ENCODE measurements around the gene MAP1S.
A peak's percentile ranks its signal among the peaks of the same experiment; 100 is the strongest.

The MAP1S gene

DNA sequence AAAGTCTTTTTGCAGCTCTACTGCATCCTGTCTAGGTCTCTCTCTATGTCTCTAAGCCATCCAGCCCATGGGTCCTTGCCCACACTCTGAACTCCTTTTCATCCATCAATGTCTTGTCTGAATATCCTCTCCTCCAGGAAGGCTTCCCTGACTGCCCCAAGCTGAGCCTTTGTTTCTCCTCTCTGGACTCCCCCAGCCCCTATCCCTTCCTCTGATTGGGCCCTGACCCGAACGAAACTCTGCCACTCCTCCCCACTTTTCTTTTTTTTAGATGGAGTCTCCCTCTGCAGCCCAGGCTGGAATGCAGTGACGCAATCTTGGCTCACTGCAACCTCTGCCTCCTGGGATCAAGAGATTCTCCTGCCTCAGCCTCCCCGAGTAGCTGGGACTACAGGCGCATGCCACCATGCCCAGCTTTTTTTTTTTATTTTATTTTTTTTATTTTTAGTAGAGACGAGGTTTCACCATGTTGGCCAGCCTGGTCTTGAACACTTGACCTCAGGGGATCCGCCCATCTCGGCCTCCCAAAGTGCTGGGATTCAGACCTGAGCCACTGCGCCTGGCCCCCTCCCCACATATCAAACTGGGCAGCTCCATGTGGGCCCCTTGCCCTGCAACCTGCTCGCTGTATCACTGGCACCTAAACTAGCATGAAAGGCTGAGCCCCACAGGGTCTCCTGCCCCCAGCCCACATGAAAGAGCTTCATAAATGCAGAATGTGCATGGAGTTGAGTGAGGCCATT is 30.3 kb upstream of the MAP1S start:
- no peak for DNase-seq (ENCODE audit: low read depth in 1 of 2, low spot score in 1 of 2)

- no peak for DNase-seq (ENCODE audit: low read depth in 1 of 2, low spot score in 1 of 2)
These were observed 26.7 kb upstream of the MAP1S start for GRCh38 chr19:17692566-17692965.

DNA sequence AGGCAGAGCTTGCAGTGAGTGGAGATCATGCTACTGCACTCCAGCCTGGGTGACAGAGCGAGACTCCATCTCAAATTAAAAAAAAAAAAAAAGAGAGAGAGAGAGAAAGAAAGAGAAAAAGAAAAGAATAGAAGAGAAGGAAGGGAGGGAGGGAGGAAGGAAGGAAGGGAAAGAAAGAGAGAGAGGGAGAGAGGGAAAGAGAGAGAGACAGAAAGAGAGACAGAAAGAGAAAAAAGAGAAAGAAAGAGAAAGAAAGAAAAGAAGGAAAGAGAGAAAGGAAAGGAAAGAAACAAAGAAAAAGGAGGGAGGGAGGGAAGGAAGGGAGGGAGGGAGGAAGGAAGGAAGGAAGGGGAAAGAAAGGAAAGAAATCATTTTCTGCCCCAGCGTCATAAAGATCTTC is 24.1 kb upstream of the MAP1S start:
- DNase-seq (ENCODE audit: low read depth in 1 of 2, low spot score in 1 of 2) = no peak

GRCh38 chr19:17703824-17704463 is 15.3 kb upstream of the MAP1S start:
- DNase-seq (ENCODE audit: low read depth in 1 of 2, low spot score in 1 of 2) = peak; percentile 59

- DNase-seq (ENCODE audit: low read depth in 1 of 2, low spot score in 1 of 2) = no peak
These were observed 12.5 kb upstream of the MAP1S start for GRCh38 chr19:17706750-17707181.

GRCh38 chr19:17711851-17712250 is 7.4 kb upstream of the MAP1S start:
- DNase-seq (ENCODE audit: low read depth in 1 of 2, low spot score in 1 of 2) = no peak

- no peak for DNase-seq (ENCODE audit: low read depth in 1 of 2, low spot score in 1 of 2)
These were observed 2.9 kb upstream of the MAP1S start for GRCh38 chr19:17716309-17716929.

DNA sequence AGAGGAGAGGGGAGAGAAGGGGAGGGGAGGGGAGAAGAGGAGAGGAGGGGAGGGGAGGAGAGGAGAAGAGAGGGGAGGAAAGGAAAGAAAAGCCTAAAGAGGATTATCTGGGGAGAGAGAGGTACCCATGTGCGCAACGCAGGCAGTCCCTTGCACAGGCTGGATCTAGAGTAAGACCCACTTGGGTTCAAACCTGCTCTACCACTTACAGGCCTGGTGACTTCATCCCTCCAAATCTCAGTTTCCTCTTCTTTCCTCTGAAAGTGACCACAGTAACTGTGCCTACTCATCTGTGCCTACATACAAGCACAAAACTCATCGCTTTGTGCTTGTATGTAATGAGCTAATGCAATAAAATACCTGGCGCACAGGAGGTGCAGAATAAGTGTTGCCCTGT is 732 bp upstream of the MAP1S start:
- no peak for DNase-seq (ENCODE audit: low read depth in 1 of 2, low spot score in 1 of 2)

DNA sequence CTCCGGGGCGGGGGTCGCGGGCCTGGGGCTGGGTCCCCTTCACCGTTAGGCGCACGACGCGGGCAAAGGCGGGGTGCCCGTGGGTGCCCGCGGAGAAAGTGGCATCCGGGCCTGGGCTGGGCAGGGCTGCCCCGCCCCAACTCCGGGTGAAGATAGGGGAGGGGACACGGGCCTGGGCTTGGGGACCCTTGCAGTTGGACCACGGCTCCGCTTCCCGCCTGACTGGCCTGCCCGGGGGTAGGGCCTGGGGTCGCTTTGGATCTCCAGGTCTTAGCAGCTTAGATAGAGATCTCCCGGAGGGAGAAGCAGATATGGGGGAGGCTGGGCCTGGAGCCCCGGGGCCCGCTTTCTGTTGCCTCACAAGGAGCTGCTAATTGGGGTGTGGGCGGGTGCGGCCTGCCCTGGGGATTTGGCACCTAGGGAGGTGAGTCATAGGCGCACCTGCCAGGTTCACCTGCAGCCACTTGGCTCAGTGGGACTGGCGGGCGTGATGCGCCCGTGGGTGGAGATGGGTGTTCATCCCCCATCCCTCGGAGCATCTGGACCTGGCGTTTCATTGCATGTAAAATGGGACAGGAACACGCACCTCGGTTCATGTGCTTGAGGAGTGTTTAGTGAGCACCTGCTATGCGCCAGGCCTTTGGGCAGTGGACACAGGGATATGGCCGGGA is 585 bp downstream of the MAP1S start:
- peak in 1 of 2 donors; percentile 19 for DNase-seq (ENCODE audit: low read depth in 1 of 2, low spot score in 1 of 2)

- no peak for DNase-seq (ENCODE audit: low read depth in 1 of 2, low spot score in 1 of 2)
These were observed 1.2 kb downstream of the MAP1S start for GRCh38 chr19:17720440-17720839.

- no peak for DNase-seq (ENCODE audit: low read depth in 1 of 2, low spot score in 1 of 2)
These were observed 1.9 kb downstream of the MAP1S start for GRCh38 chr19:17721111-17721628.

GRCh38 chr19:17721821-17722220 is 2.5 kb downstream of the MAP1S start:
- no peak for DNase-seq (ENCODE audit: low read depth in 1 of 2, low spot score in 1 of 2)

DNA sequence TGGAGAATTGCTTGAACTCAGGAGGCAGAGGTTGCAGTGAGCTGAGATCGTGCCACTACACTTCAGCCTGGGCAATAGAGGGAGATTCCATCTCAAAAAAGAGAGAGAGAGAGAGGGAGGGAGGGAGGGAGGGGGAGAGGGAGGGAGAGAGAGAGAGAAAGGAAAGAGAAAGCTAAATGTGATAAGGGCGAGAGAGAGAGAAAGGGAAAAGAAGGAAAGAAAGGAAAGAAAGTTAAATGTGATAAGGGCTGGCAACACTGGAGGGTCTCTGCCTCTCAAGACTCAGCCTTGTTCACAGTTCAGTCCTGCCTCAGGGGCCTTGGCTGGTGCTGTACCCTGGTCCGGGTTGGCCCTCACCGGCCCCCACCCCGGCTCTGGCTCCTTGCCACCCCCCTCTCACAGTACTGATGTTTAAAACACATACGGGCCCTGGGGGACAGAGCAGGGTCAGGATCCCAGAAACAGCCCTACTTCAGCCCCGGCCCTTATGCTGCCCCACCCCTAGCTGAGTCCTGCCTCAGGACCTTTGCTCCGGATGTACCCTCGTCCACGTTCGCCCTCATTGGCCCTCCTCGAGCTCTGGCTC is 3.5 kb downstream of the MAP1S start:
- no peak for DNase-seq (ENCODE audit: low read depth in 1 of 2, low spot score in 1 of 2)

GRCh38 chr19:17724655-17725054 is 5.4 kb downstream of the MAP1S start:
- no peak for DNase-seq (ENCODE audit: low read depth in 1 of 2, low spot score in 1 of 2)

GRCh38 chr19:17725422-17726078 is 6.3 kb downstream of the MAP1S start:
- DNase-seq (ENCODE audit: low read depth in 1 of 2, low spot score in 1 of 2) = no peak

DNA sequence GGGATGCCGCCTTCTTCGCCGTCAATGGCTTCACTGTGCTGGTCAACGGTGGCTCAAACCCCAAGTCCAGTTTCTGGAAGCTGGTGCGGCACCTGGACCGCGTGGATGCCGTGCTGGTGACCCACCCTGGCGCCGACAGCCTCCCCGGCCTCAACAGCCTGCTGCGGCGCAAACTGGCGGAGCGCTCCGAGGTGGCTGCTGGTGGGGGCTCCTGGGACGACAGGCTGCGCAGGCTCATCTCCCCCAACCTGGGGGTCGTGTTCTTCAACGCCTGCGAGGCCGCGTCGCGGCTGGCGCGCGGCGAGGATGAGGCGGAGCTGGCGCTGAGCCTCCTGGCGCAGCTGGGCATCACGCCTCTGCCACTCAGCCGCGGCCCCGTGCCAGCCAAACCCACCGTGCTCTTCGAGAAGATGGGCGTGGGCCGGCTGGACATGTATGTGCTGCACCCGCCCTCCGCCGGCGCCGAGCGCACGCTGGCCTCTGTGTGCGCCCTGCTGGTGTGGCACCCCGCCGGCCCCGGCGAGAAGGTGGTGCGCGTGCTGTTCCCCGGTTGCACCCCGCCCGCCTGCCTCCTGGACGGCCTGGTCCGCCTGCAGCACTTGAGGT is 7.0 kb downstream of the MAP1S start:
- DNase-seq (ENCODE audit: low read depth in 1 of 2, low spot score in 1 of 2) = no peak

GRCh38 chr19:17726964-17727773 is 7.9 kb downstream of the MAP1S start:
- no peak for DNase-seq (ENCODE audit: low read depth in 1 of 2, low spot score in 1 of 2)

DNA sequence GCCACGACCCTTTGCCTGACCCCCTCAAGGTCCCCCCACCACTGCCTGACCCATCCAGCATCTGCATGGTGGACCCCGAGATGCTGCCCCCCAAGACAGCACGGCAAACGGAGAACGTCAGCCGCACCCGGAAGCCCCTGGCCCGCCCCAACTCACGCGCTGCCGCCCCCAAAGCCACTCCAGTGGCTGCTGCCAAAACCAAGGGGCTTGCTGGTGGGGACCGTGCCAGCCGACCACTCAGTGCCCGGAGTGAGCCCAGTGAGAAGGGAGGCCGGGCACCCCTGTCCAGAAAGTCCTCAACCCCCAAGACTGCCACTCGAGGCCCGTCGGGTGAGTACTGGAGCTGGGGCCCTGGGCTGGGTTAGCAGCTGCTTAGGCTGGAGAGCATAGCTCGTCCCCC is 8.6 kb downstream of the MAP1S start:
- no peak for DNase-seq (ENCODE audit: low read depth in 1 of 2, low spot score in 1 of 2)

GRCh38 chr19:17733127-17733526 is 13.8 kb downstream of the MAP1S start:
- DNase-seq (ENCODE audit: low read depth in 1 of 2, low spot score in 1 of 2) = no peak
